SH-SY5Y (cell line): ENCODE data around the gene DUSP28.

ENCODE experiments used
- GATA2 ChIP-seq: IDR thresholded peaks from 2 replicates; pipeline ENCODE4 v1.6.1; 2011; ENCODE audit warnings: mild to moderate bottlenecking, low read depth, low read length
- GATA3 ChIP-seq: IDR thresholded peaks from 2 replicates; pipeline ENCODE4 v1.6.1; 2011; ENCODE audit warnings: low read depth, mild to moderate bottlenecking, low read length, moderate library complexity

DNA sequence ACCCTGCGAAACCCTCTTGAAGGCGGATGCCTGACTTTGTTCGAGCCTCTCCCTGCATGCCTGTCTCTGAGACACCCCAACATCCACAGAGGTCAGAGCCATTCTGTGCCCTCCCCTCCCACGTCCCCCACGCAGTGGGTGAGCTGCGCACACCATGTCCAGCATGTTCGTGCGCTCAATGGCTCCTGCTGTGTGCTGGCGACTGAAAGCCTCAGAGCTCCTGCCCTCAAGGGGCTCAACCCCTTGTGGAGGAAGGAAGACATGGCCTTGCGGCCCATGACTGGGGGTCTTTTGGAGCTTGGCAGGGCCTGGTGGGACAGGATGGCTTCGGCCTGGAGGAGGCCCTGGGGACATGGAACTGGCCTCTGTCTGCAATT, 48.1 kb upstream of the DUSP28 start:
- TF ChIP-seq GATA2 (no peak), GATA3 (no peak)
